ENCODE data around the gene DDAH1.

GRCh38 chr1:85444381-85444780 is 20.6 kb downstream of the DDAH1 start:
- TF ChIP-seq CTCF (IDR thresholded peaks at IDR 0.05) (no peak), POLR2A (IDR thresholded peaks at IDR 0.05) (no peak)

Measured in body of pancreas (tissue), 4 donors.